Tongue (tissue), 2 donors: Measurements from ENCODE around the gene NECTIN4. TPM values are rescaled to one million over a fixed set of nuclear protein-coding genes. Genes with fewer than 3 reads are reported as not detected.

ENCODE experiments used
- DNase-seq: peaks from one replicate; pipeline ENCODE4 v3.0.0-alpha.2; 2015
- total RNA-seq: library from RNA; depleted of rRNA; stranded (reverse); fragments of >200 nt; gene quantifications from one replicate; pipeline ENCODE4 v1.2.3, GENCODE V29; 2014

Gene NECTIN4
- total RNA-seq, 1 donor from 2014 or later: 18.0 TPM

DNA sequence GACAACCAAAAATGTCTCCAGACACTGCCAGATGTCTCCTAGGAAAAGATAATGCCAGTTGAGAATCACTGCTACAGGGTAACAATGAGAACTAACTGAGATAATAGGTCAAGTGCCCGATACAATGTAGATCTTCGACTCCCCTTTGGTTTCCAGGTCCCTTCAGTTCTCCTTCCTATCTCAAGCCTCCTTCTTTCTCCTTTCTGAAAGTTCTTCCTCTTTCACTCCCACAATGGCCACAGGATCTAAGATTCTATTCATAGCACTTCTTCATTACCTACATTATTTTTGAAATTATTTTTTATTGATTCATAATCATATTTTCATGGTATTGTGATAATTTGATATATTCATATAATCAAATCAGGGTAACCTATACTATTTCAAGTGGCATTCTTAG, 22.2 kb upstream of the NECTIN4 start:
- DNase-seq: no peak

DNA sequence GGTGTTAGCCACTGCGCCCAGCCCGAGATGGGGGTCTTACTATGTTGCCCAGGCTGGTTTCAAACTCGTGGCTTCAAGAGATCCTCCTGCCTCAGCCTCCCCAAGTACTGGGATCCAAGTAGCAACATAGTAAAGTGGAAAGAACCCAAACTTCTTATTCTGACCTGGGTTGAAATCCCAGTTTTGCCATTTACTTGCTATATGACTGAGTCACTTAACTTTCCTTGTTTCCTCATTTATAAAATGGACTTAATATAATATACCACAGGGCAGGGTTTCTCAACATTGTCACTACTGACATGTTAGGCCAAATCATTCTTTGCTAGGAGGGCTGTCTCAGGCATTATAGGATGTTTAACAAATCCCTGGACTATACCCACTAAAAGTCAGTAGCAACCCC, 21.8 kb upstream of the NECTIN4 start:
- no peak for DNase-seq

DNA sequence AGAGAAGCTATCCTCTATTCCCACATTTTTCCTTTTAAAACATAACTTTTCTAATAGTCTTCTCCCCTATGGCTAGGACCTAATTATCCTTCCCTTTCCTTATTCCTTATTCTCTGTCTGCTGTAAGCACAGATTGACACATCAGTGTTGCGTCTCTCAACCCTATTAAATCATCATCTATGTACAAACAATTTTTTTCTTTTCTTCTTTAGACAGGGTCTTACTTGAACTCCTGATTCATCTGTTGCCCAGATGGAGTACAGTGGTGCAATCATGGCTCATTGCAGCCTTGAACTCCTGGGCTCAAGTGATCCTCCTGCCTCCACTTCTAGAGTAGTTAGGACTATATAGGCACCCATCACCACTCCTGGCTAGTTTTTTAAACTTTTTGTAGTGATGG, 17.1 kb upstream of the NECTIN4 start:
- DNase-seq: no peak

DNA sequence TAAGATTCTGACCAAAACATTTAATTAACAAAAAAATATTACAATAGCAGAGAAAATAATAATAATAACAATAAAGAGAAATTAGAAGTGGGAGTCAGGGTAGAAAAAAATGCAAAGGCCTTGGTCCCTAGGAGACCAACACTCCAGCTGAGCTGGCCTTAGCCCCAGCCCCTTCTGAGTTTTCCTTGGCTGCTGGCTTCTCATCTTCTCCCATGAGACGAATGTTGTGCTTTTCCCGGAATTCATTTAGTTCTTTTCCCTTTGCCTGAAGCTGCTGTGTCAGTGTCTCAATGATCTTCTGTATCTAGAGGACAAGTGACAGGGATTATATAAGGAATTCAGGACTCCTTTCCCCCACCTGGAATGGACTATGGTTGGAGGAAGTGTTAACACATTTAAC, 11.2 kb upstream of the NECTIN4 start:
- no peak for DNase-seq

DNA sequence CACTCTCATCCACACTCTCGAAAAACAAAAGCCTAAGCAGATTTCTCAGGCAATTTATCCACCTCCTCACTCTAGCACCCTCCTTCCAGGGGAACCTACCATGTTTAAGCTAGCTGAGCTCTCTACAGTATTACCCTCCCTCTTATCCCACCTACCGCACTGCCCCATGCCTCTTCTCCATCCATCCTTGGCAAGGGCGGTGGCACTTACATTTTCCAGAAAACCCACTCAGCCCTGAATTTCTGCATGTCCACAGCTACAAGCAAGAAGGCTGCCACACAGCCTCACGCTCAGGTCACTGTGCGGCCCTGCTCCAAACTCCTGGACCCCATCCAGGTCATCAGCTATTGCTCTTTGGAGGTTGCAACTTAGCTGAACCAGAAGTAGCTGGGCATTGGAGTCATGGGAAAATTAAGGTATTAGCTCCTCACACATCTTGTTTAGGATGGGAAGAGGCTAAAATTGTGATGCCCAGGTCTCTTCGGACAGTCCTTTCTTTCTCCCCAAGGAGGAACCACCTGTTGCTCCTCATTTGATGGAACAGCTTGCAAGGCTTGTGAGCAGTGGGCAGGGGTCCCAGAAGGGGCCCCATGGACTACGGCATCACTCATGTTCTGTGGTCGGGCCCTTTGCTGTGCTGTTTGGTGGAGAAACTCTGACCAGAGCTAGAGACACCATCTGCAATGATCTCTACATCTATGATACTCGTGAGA, 9.9 kb upstream of the NECTIN4 start:
- no peak for DNase-seq

DNA sequence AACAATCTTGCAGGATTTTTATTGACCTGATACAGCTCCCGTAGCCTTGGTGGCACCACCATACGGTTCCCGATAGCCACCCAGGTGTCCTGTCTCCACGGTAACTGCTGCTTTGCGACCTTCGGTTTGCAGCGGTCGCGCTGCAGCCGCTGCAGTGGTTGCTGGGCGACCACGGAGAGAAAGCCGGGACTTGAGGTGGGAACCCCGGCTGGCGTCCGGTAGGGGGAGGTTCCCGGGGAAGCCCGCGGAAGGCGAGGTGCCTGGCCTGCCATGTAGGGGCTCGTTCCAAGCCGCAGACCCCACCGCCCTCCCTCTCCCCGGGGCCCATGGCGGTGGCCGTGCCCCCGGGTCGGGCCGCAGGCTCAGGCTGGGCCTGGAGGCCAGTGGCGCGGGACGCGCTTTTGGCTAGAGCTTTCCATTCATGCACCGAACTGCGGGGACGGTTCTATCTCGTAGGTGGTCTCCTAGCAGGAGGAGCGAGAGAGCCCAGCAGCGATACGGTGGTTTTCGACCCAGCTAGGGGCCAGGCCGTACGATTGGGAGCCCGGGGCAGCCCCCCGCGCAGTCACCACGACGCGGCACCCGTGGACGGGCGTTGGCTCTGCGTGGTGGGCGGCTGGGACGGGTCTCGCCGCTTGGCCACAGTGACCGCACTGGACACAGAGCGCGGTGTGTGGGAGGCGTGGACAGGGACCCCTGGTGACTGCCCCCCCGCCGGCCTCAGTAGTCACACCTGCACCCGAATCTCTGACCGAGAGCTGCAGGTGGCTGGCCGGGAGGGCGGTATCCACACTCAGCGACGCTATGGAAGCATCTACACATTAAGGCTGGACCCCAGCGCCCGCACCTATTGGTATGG, 9.1 kb upstream of the NECTIN4 start, which contains the start of gene KLHDC9:
Gene KLHDC9, plus strand, starts transcription at position 152 of the 859 bp plus-strand sequence. Its CDS starts 175 bp downstream, at position 327.
- peak; percentile 78 for DNase-seq

DNA sequence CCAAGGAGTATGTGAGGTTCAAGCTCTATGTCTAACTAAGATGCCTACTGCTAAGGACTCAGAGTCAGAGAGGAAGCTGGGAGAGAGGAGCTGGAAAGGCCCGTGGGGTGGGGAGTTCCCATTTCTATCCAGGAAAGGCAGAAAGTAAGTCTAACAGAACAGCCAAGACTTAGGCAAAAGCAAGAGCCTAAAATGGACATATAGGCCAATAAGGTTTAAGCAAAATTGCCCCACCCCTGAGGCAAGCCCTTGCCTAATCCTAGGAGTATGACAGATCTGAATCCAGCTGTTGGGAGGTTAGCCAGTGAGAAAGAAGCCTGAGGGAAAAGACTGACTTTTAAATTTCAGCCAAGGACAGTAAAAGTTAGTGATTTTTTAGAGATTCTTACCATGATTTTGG, 7.2 kb upstream of the NECTIN4 start:
- DNase-seq: peak; percentile 63

DNA sequence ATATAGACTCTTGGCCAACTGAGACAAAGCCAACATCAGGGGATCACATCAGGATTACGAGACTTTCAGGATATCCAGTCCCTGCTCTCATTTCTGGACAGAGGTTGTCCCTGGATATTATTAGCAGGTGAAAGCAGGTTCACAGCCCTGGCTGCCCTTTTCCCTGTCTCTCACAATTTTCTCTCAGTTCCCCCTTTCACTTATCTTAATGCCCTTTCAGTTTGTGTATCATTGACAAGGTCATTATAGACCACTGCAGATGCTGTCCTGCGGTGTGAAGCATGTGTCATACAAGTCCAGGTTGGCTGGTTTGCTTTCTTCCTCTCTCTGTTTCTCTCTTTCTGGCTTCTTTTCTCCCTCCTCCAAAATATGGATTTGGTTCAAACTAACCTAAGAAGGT, 6.7 kb upstream of the NECTIN4 start:
- DNase-seq: no peak

DNA sequence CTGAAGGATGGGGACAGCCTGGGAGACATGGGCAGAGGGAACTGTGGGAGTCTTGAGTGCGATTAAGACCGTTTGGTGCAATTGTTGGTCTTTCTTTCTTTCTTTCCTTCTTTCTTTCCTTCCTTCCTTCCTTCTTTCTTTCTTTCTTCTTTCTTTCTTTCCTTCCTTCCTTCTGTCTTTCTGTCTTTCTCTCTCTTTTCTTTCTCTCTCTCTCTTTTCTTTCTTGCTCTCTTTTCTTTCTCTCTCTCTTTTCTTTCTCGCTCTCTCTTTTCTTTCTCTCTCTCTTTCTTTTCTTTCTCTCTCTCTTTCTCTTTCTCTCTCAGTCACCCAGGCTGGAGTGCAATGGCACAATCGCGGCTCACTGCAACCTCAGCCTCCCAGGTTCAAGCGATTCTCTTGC, 5.9 kb upstream of the NECTIN4 start:
- no peak for DNase-seq

DNA sequence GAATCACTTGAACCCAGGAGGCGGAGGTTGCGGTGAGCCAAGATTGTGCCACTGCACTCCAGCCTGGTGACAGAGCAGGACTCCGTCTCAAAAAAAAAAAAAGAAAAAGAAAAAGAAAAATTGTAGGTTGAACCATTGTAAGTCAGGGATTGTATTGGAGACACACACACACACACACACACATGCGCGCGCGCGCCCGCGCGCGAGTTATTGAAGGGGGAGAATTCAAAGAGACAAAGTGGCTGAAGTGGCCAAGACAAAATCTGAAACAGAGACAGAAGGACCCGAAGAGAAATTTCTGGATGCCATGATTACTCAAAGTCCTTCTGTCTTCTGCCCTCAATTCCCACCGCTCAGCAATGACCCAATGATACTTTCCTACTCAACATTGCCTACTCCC, 5.1 kb upstream of the NECTIN4 start:
- no peak for DNase-seq

DNA sequence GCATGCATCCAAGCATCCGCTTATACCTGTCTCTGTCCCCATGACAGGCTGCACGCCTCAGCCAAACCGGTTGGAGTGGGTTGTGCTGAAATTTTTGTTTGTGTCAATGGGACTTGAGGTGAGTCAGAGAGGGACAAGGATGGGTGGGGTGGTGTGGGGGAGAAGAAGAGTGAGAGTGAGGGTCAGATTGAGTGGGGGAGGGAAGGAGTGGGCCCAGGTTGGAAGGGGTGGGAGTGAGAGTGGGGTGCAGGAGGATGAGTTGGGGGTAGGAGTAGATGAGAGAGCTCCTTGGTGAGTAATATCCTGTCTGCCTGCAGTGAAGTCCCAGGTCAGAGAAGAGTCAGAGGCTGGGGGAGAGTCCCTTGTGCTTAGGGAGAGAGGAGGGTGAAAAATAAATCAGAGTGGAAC, 3.3 kb upstream of the NECTIN4 start:
- DNase-seq: peak; percentile 36

DNA sequence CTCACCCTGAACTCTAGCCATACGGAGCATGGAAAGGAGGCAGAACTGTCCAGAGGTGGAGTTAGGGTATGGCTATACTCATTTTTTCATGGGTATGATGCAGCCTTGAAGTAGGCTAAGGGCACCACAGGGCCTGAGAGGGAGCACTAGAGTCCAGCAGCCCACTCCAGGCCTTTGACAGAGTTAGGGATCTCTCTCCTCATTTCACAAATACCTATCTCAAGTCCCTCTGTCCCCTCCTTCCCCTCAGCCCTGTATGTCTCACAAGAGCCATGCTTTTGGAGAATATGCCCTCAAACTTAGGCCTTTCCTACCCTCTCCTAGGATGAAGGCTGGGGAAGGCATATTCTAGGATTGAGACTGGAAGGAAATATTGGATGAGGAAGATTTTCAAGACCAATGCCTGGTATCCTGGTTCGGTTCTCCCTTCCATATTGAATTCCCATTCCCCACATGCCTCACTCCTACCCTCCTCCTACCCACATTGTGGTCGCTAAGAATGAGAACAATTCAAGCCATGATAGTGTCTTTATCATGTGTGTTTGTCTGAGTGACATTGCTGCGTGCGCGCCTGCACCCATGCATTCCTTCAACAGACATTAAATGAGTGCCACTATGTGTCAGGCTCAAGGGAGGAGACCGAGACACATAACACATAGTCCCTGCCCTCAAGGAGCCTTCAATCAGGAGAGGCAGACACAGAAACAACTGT, 2.6 kb upstream of the NECTIN4 start:
- DNase-seq: no peak

DNA sequence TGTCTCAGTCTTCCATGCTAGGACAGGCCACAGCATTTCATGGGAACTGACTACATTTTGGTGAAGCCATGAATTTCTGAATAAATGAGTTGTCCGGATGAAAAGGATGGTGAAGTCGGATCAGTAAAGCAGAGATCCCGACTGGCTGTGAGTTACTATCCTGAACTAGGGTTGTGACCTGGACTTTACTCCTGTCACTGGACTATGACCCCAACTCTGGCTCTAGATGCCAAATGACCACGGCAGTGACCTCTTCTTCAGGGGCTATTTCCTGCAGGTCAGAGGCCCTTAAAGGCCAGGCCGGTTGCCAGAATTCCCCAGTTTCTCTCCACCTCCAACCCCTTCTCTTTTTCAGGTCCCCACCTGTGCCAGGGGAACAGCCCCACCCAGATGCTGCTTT, 1.7 kb upstream of the NECTIN4 start:
- DNase-seq: no peak

DNA sequence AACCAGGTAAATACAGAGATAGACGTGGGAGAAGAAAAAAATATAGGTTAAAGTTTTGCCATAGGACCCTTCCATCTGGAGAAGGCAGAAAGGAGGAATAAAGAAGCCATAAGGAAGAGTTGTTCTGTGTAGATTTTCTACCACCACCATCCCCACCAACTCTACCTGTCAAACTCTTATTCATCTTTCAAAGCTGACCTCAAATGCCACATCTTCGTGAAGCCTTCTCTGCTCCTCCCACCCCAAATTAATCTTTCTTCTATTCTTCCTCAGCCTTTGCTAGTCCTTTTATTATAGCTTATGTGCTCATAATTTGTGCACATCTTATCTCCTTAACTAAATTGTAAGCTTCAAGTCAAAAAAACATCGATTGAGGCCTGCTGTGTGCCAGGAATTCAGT, 1.3 kb upstream of the NECTIN4 start:
- no peak for DNase-seq

DNA sequence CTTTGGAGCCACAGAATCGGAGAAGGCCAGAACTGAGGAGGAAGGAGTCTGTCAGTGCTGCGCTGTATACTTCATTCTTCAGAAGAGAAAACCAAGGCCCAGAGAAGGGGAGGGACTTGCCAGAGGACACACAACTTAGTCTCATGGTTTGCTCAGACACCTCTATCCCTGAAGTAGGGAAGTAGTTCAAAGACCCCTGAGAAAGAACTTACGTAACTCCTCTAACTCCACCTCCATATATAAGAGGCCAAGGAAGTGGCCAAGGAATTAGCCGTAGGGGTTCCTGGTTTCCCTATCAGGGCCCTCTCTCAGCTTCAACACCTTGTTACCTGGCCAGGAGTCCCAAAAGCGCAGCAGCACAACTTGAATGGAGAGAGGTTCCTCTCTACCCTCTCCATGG, 580 bp upstream of the NECTIN4 start:
- no peak for DNase-seq

DNA sequence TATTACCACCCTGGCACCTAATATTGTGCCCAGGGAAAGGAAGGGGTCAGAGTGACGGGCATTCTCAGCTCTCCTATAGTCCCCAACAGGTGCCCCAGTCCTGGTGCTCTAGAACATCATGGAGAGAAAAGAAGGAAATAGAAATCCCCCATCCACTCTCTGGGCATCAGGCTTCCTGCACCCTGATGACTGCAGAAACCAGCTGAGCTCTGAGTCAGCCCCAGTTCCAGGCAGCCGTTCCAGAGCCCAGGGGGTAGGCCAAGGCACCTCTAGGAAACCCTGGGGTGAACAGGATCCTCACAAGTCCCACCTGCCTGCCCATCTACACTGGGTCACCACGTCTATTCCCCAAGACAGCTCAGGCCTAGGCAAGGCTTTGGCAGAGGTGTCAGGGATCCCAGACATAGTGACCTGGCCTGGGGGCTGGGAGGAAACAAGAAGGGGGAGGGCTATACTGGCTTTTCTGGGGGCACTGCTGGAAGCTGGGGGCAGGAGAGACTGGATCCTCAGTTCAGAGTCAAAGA, 709 bp downstream of the NECTIN4 start:
- DNase-seq: no peak

DNA sequence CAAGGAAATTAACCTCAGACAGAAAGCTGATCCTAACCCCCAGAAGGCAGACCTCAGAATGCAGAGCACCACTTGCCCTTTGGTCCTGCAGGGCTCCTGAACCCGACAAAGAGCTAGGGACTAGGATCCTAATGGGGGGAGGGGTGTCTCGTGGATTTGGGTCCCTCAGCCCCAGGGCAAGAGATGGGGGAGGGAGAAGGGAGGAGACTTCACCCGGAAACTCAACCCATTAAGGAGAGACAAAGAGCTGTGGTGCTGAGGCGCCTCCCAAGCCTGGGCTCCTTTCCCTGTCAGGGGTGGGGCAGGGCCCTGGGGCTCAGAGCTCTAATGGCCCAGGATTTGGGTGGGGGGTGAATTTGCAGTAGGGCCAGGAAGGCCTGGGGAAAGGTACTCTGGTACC, 2.9 kb downstream of the NECTIN4 start:
- DNase-seq: no peak

DNA sequence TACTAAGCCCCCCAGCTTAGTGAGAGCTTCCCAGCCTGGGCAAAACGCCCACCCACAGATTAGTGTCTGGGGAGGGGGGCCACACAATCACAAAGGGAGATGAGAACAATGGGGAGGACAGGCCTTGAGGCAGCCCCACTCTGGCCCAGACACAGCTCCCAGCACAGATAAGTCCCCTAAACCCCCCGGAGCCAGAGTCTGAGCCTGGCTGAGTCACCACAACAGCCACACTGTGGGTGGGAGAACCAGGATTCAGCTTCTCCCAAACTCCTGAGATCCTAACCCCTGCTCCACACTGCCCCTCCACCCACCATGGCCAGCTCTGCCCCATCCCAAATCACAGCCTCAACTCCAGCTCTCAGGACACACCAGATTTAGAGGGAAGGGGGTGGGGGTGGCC, 4.2 kb downstream of the NECTIN4 start:
- no peak for DNase-seq

DNA sequence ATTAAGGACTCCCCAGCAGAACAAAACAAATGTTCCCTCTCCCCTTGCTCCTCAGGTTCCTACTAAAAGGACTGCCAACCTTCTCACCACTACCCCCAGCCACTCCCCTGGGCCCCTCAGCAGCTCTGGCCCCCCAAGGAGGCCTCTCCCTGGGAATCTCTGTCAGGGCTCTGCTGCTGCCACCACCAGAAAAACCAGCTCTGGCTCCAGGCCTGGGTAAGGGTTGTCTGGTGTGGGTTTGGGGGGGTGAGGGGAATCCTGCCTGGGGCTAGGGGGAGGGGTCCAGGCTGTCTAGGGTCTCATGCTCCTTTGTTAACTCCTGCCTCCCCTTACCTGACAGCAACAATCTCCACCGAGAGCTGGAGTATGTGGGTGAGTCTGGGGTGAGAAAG, 4.8 kb downstream of the NECTIN4 start:
- DNase-seq: peak; percentile 37

DNA sequence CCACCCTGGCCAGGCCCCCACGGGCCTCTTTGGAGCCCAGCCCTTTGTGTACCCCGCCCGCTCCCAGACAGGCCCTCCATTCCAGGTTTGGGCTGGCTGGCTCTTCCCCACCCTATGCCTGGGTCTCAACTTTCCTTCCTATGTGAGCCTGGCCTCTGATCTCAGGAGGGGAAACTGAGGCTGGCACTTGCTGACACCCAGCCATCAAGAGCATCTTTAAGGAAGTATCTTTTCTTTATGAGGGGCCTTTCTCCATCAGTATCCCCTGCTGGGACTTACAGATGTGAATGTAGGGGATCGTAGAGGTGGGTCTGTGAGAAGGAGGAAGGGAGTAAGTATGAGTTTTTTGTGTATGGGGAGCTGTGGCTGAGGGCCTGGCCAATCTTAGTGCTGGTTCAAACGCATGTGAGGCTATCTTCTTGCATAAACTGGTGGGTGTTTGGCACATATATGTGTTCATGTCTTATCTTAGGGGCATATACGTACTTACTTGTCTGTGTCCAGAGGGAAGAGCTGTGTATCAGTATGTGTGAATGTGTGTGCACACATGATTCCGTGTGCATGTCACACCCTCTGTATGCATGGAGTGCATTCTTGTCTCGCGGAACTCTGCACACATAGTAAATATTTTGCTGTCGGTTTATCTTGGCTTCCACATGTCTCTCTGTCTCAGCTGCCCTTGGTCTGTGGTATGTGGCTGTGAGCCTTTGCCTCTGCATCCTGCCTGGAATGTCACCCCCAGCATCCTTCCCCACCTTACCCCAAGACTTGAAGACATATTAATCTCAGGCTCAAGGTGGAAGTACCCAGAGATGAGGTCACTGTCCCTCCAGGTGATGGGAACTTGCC, 5.4 kb downstream of the NECTIN4 start:
- no peak for DNase-seq

DNA sequence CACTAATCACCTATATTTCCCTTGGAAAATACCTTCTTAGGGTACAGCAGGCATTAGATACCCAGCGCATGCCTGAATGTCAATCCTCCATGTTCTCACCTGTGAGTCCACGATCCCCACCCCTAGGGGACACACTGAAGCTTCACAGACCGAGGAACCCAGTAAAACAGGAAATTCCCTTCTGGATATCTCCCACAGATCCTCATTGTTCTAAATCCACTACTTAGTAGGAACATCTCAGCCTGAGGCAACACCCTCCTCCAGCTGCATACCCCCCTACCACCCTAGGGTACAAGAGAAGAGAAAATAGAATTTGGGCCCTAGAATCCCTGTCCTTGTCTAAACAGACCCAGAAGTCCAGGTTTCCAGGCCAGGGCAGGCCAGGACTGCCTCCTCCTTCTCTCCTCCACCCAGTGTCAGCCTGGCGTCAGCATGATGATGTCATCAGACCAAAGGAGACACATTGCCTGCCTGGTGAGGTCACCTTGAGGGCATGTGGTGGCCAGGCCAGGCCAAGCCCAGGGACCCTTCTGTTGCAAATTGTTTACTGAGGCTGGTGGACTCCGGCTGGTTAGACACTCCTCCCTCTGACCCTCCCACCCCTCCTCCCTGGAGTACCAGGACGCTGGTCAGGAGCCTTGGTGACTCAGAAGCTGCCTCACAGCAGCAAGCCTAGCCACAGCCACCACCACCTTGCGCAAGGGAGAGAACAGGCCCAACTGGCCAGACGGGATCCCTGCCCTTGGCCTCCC, 6.2 kb downstream of the NECTIN4 start:
- no peak for DNase-seq
